Measurements from ENCODE around the gene PLET1.

GRCh38 chr11:112253605-112254242 is 6.9 kb downstream of the PLET1 start:
- no peak for TF ChIP-seq POLR2A (IDR thresholded peaks at IDR 0.05; ENCODE audit: low read length)
- TF ChIP-seq GATA1 (IDR thresholded peaks at IDR 0.05; ENCODE audit: low read depth, low read length) = no peak
